Activated CD4-positive, alpha-beta T cell treated with anti-CD3 and anti-CD28 coated beads, Interleukin-2, amount 50 U/mL, for 24 hours (primary cell): ENCODE data around the gene L3MBTL4.

ENCODE experiments used
- DNase-seq, 2 donors: peaks; one replicate each; pipeline ENCODE4 v3.0.0-alpha.2; 2020; ENCODE audit warnings: low read depth in 1 of 2, low spot score in 1 of 2

Gene L3MBTL4

GRCh38 chr18:5937121-5937520 lies 477.6 kb downstream of the L3MBTL4 start:
- no peak for DNase-seq

- no peak for DNase-seq
Observed at GRCh38 chr18:5930789-5931188, 483.9 kb downstream of the L3MBTL4 start.

- DNase-seq = no peak
Observed at GRCh38 chr18:5918205-5918858, 496.4 kb downstream of the L3MBTL4 start.

GRCh38 chr18:5914951-5915350 lies 499.8 kb downstream of the L3MBTL4 start:
- DNase-seq = no peak

- no peak for DNase-seq
Observed at GRCh38 chr18:5914016-5914415, 500.7 kb downstream of the L3MBTL4 start.

GRCh38 chr18:5912566-5912965 lies 502.1 kb downstream of the L3MBTL4 start:
- no peak for DNase-seq

GRCh38 chr18:5909125-5909524 lies 505.6 kb downstream of the L3MBTL4 start:
- no peak for DNase-seq
